Activated naive CD4-positive, alpha-beta T cell treated with anti-CD3 and anti-CD28 coated beads for 36 hours (primary cell): ENCODE results near the gene TMEM132D. TPM values are rescaled to one million over a fixed set of nuclear protein-coding genes. Genes with fewer than 3 reads are reported as not detected.

ENCODE experiments used
- CTCF ChIA-PET: fragments of 350-600 bp; sonication (Branson Sonifier 250); formaldehyde crosslinking; loops from one replicate; lab custom pipeline; 2021; ENCODE audit warnings: antibody characterized with exemption; lab: Charles Lee
- DNase-seq: peaks from one replicate; pipeline ENCODE4 v3.0.0-alpha.2; 2020
- H3K27ac Mint-ChIP-seq: one replicate; pipeline ENCODE4 v1.8.0; 2021; ENCODE audit warnings: mild to moderate bottlenecking, mixed read lengths
- H3K27me3 Mint-ChIP-seq: one replicate; pipeline ENCODE4 v1.8.0; 2021; ENCODE audit warnings: low read depth, mixed read lengths
- H3K36me3 Mint-ChIP-seq: one replicate; pipeline ENCODE4 v1.8.0; 2021; ENCODE audit warnings: low read depth, mixed read lengths
- H3K4me1 Mint-ChIP-seq: one replicate; pipeline ENCODE4 v1.8.0; 2021; ENCODE audit warnings: low read depth, mixed read lengths
- H3K4me3 Mint-ChIP-seq: one replicate; pipeline ENCODE4 v1.8.0; 2021; ENCODE audit warnings: mild to moderate bottlenecking, moderate library complexity, mixed read lengths
- H3K9me3 Mint-ChIP-seq: one replicate; pipeline ENCODE4 v1.8.0; 2021; ENCODE audit warnings: mixed read lengths
- intact Hi-C: fragments of 100-400 bp; cut with micrococcal nuclease; formaldehyde crosslinking; loops from one replicate; pipeline ENCODE4 v1.15.1; 2023
- total RNA-seq, 2 experiments: library from RNA; stranded (reverse); gene quantifications; one replicate each; pipeline ENCODE4 v1.2.3, GENCODE V29; 2021

The TMEM132D gene
- total RNA-seq, 2 experiments from 2014 or later, result not detected

DNA sequence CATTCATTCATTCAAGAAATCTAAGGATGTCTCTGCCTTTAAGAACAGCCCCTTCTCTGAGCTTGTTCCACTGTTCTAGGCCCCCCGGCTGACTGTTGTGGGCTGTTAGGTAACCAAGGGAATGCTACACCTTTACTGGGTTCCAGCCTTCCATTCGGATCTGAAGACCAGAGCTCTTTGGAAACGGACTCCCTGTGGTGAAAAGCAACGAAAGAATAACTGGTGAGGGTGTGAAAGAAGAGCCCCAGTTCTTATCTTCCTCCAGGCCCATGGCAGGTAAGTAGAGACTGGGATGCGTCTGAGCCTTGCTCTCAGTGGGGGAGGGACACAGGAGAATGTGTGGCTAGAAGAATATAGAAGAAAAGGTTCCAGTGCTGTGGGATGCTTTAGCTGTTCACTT is 207.4 kb downstream of the TMEM132D start:
- no peaks in the 10 kb centered on the region for H3K27me3 Mint-ChIP-seq
- H3K9me3 Mint-ChIP-seq, result peaks cover 17% of the 10 kb centered on the region
- CTCF ChIA-PET, result no interaction called here
- no peaks in the 10 kb centered on the region for H3K4me1 Mint-ChIP-seq
- H3K4me3 Mint-ChIP-seq, result no peak overlapping the region
- H3K27ac Mint-ChIP-seq, result no peak overlapping the region
- no peak for DNase-seq
- intact Hi-C loops, result no loop called here
- no peaks in the 10 kb centered on the region for H3K36me3 Mint-ChIP-seq

GRCh38 chr12:129693731-129694130 is 210.1 kb downstream of the TMEM132D start:
- no peak for DNase-seq
- Mint-ChIP-seq H3K36me3 (no peaks in the 10 kb centered on the region), H3K27ac (no peak overlapping the region), H3K4me1 (no peaks in the 10 kb centered on the region), H3K4me3 (no peak overlapping the region), H3K27me3 (no peaks in the 10 kb centered on the region), H3K9me3 (peaks cover 15% of the 10 kb centered on the region)
- CTCF ChIA-PET, result no interaction called here
- intact Hi-C loops, result no loop called here

- no peaks in the 10 kb centered on the region for H3K4me1 Mint-ChIP-seq
- CTCF ChIA-PET, result no interaction called here
- H3K27ac Mint-ChIP-seq, result no peak overlapping the region
- intact Hi-C loops, result no loop called here
- no peaks in the 10 kb centered on the region for H3K36me3 Mint-ChIP-seq
- DNase-seq, result no peak
- no peaks in the 10 kb centered on the region for H3K27me3 Mint-ChIP-seq
- peaks cover 11% of the 10 kb centered on the region for H3K9me3 Mint-ChIP-seq
- no peak overlapping the region for H3K4me3 Mint-ChIP-seq
These were observed 216.1 kb downstream of the TMEM132D start for GRCh38 chr12:129687731-129688130.

DNA sequence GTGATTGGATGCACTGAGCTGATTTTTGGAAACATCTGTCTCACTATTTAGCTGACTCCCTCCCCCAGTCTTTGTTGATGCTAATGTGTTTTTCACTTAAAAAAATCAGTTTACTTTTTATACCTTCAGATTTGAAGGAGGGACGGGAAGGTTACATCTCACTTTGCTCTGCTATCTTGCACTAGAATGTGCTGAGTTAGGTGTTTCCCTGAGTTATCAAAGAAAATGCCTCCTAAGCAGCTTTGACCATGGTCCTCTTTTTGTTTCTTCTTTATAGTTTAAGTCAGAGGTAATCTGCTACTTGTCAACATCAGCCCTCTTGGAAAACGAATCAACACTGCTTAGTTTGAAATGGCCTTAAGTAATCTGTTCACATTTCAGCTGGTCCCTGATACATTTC is 222.0 kb downstream of the TMEM132D start:
- CTCF ChIA-PET, result no interaction called here
- intact Hi-C loops, result no loop called here
- H3K4me3 Mint-ChIP-seq, result no peak overlapping the region

GRCh38 chr12:129681151-129681550 is 222.7 kb downstream of the TMEM132D start:
- Mint-ChIP-seq H3K27me3 (no peaks in the 10 kb centered on the region), H3K4me3 (no peak overlapping the region), H3K9me3 (peaks cover 13% of the 10 kb centered on the region), H3K36me3 (no peaks in the 10 kb centered on the region), H3K4me1 (no peaks in the 10 kb centered on the region), H3K27ac (no peak overlapping the region)
- CTCF ChIA-PET, result no interaction called here
- no peak for DNase-seq
- intact Hi-C loops, result no loop called here

More for the DNA sequence above, 222.0 kb downstream of the TMEM132D start:
- Mint-ChIP-seq H3K4me1 (no peaks in the 10 kb centered on the region), H3K27me3 (no peaks in the 10 kb centered on the region), H3K27ac (no peak overlapping the region), H3K36me3 (no peaks in the 10 kb centered on the region), H3K9me3 (peaks cover 12% of the 10 kb centered on the region)
- no peak for DNase-seq

DNA sequence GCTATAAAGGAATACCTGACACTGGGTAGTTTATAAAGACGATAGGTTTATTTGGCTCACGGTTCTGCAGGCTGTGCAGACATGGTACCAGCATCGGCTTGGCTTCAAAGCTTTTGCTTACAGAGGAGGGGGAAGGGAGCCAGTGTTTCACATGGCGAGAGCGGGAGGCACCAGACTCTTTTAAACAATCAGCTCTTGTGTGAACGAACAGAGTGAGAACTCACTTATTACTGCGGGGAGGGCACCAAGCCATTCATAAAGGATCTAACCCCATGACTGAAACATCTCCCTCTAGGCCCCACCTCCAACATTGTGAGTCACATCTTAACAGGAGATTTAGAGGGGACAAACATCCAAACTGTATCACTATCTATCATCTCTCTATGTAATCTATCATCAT is 227.4 kb downstream of the TMEM132D start:
- Mint-ChIP-seq H3K27me3 (no peaks in the 10 kb centered on the region), H3K9me3 (peaks cover 7% of the 10 kb centered on the region), H3K4me1 (no peaks in the 10 kb centered on the region), H3K4me3 (no peak overlapping the region), H3K36me3 (no peaks in the 10 kb centered on the region), H3K27ac (no peak overlapping the region)
- intact Hi-C loops, result no loop called here
- CTCF ChIA-PET, result no interaction called here
- no peak for DNase-seq

GRCh38 chr12:129675947-129676346 is 227.9 kb downstream of the TMEM132D start:
- H3K27ac Mint-ChIP-seq, result no peak overlapping the region
- no peaks in the 10 kb centered on the region for H3K36me3 Mint-ChIP-seq
- H3K4me3 Mint-ChIP-seq, result no peak overlapping the region
- intact Hi-C loops, result no loop called here
- H3K27me3 Mint-ChIP-seq, result no peaks in the 10 kb centered on the region
- H3K4me1 Mint-ChIP-seq, result no peaks in the 10 kb centered on the region
- peaks cover 7% of the 10 kb centered on the region for H3K9me3 Mint-ChIP-seq
- CTCF ChIA-PET, result no interaction called here
- no peak for DNase-seq

GRCh38 chr12:129675496-129675895 is 228.3 kb downstream of the TMEM132D start:
- Mint-ChIP-seq H3K9me3 (peaks cover 7% of the 10 kb centered on the region), H3K27me3 (no peaks in the 10 kb centered on the region), H3K36me3 (no peaks in the 10 kb centered on the region), H3K4me3 (no peak overlapping the region), H3K4me1 (no peaks in the 10 kb centered on the region), H3K27ac (no peak overlapping the region)
- DNase-seq, result no peak
- CTCF ChIA-PET, result no interaction called here
- intact Hi-C loops, result no loop called here

- CTCF ChIA-PET, result no interaction called here
- no peaks in the 10 kb centered on the region for H3K27me3 Mint-ChIP-seq
- no peaks in the 10 kb centered on the region for H3K36me3 Mint-ChIP-seq
- H3K4me3 Mint-ChIP-seq, result no peak overlapping the region
- H3K9me3 Mint-ChIP-seq, result peaks cover 4% of the 10 kb centered on the region
- no peak for DNase-seq
- H3K4me1 Mint-ChIP-seq, result no peaks in the 10 kb centered on the region
- intact Hi-C loops, result no loop called here
- H3K27ac Mint-ChIP-seq, result no peak overlapping the region
These were observed 230.0 kb downstream of the TMEM132D start for GRCh38 chr12:129673806-129674205.

- no peak overlapping the region for H3K27ac Mint-ChIP-seq
- H3K27me3 Mint-ChIP-seq, result no peaks in the 10 kb centered on the region
- no peak overlapping the region for H3K4me3 Mint-ChIP-seq
- peaks cover 3% of the 10 kb centered on the region for H3K9me3 Mint-ChIP-seq
- intact Hi-C loops, result no loop called here
- no peak for DNase-seq
- CTCF ChIA-PET, result no interaction called here
- no peaks in the 10 kb centered on the region for H3K36me3 Mint-ChIP-seq
- no peaks in the 10 kb centered on the region for H3K4me1 Mint-ChIP-seq
These were observed 231.7 kb downstream of the TMEM132D start for GRCh38 chr12:129672110-129672509.

DNA sequence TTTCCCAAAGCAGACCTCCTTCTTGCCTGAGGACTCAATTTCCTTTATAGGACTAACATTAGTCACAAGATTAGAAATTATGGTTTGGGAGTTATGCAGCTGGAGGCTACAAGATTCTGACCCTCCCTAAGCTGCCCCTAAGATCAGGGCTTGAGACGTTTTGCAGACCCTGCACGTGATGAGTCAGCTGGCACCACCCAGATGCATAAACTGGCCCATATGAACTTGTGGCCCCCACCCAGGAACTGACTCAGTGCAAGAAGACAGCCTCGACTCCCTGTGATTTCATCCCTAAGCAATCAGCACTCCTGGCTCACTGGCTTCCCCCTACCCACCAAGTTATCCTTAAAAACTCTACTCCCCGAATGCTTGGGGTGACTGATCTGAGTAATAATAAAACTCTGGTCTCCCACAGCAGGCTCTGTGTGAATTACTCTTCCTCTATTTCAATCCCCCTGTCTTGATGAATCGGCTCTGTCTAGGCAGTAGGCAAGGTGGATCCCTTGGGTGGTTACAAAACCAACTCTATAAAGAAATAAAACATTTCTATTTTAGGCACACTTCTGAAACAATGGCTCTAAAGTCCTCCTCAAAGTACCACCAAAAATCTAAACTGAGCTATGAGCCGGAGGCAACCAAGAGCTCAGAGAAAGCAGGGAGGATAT is 233.4 kb downstream of the TMEM132D start:
- H3K27ac Mint-ChIP-seq, result no peak overlapping the region
- intact Hi-C loops, result no loop called here
- no peaks in the 10 kb centered on the region for H3K4me1 Mint-ChIP-seq
- no peaks in the 10 kb centered on the region for H3K36me3 Mint-ChIP-seq
- H3K4me3 Mint-ChIP-seq, result no peak overlapping the region
- no peaks in the 10 kb centered on the region for H3K27me3 Mint-ChIP-seq
- no peak for DNase-seq
- no peaks in the 10 kb centered on the region for H3K9me3 Mint-ChIP-seq
- CTCF ChIA-PET, result no interaction called here

GRCh38 chr12:129665414-129665813 is 238.4 kb downstream of the TMEM132D start:
- Mint-ChIP-seq H3K4me1 (no peaks in the 10 kb centered on the region), H3K9me3 (no peaks in the 10 kb centered on the region), H3K27ac (no peak overlapping the region), H3K27me3 (no peaks in the 10 kb centered on the region), H3K4me3 (no peak overlapping the region), H3K36me3 (no peaks in the 10 kb centered on the region)
- CTCF ChIA-PET, result no interaction called here
- no peak for DNase-seq
- intact Hi-C loops, result no loop called here

GRCh38 chr12:129662234-129662633 is 241.6 kb downstream of the TMEM132D start:
- H3K4me1 Mint-ChIP-seq, result no peaks in the 10 kb centered on the region
- DNase-seq, result no peak
- no peaks in the 10 kb centered on the region for H3K36me3 Mint-ChIP-seq
- no peak overlapping the region for H3K27ac Mint-ChIP-seq
- no peak overlapping the region for H3K4me3 Mint-ChIP-seq
- no peaks in the 10 kb centered on the region for H3K27me3 Mint-ChIP-seq
- H3K9me3 Mint-ChIP-seq, result no peaks in the 10 kb centered on the region
- intact Hi-C loops, result no loop called here
- CTCF ChIA-PET, result no interaction called here
